A673 (cell line): ENCODE measurements around the gene ELK4.

Source experiments
- CTCF ChIP-seq: fragments of 300-800, 200-600 bp; sonication (generic); conservative IDR thresholded peaks from 2 replicates; pipeline ENCODE4 v1.5.1; 2017; ENCODE audit warnings: low read depth, mild to moderate bottlenecking, antibody characterized with exemption, low read length, moderate library complexity, mixed read lengths
- EZH2 ChIP-seq: fragments of 200-600 bp; sonication (generic); IDR thresholded peaks from 2 replicates; pipeline ENCODE4 v1.6.1; 2017; ENCODE audit warnings: borderline replicate concordance, low read depth, mild to moderate bottlenecking, mixed read lengths, antibody characterized with exemption, low read length; ENCODE audit not compliant: poor library complexity, severe bottlenecking

GRCh38 chr1:205663286-205663936 lies 31.6 kb upstream of the ELK4 start:
- TF ChIP-seq CTCF = no peak
- no peak for TF ChIP-seq EZH2
